DMS53 (cell line): ENCODE results near the gene ADRA2C.
A peak's percentile ranks its signal among the peaks of the same experiment; 100 is the strongest.

ENCODE experiments used
- DNase-seq: peaks from one replicate; lab custom pipeline; 2025; lab: John Stamatoyannopoulos, UW

ADRA2C gene

GRCh38 chr4:3766036-3766784 is at the start of gene ADRA2C:
ADRA2C (plus strand) TSS chr4:3766385; CDS start chr4:3766607, 222 bp downstream.
- no peak for DNase-seq

- no peak for DNase-seq
Measured at GRCh38 chr4:3716631-3717235, 49.5 kb upstream of the ADRA2C start.

- DNase-seq = no peak
Measured at GRCh38 chr4:3717241-3717640, 48.9 kb upstream of the ADRA2C start.

- DNase-seq = no peak
Measured at GRCh38 chr4:3718462-3718861, 47.7 kb upstream of the ADRA2C start.

- DNase-seq = no peak
Measured at GRCh38 chr4:3719191-3719590, 47.0 kb upstream of the ADRA2C start.

GRCh38 chr4:3719836-3720235 is 46.3 kb upstream of the ADRA2C start:
- no peak for DNase-seq

GRCh38 chr4:3720466-3720865 is 45.7 kb upstream of the ADRA2C start:
- DNase-seq = no peak

GRCh38 chr4:3721186-3721585 is 45.0 kb upstream of the ADRA2C start:
- DNase-seq = no peak

- DNase-seq = no peak
Measured at GRCh38 chr4:3721627-3722026, 44.6 kb upstream of the ADRA2C start.

- DNase-seq = no peak
Measured at GRCh38 chr4:3722446-3723231, 43.5 kb upstream of the ADRA2C start.

GRCh38 chr4:3723232-3723642 is 42.9 kb upstream of the ADRA2C start:
- DNase-seq = no peak

GRCh38 chr4:3724319-3725231 is 41.6 kb upstream of the ADRA2C start:
- DNase-seq = no peak

GRCh38 chr4:3725936-3726870 is 40.0 kb upstream of the ADRA2C start:
- DNase-seq = peak; percentile 24

GRCh38 chr4:3727847-3728469 is 38.2 kb upstream of the ADRA2C start:
- DNase-seq = no peak

- DNase-seq = no peak
Measured at GRCh38 chr4:3729188-3729881, 36.9 kb upstream of the ADRA2C start.

GRCh38 chr4:3729882-3730226 is 36.3 kb upstream of the ADRA2C start:
- no peak for DNase-seq

- no peak for DNase-seq
Measured at GRCh38 chr4:3730422-3731190, 35.6 kb upstream of the ADRA2C start.

- no peak for DNase-seq
Measured at GRCh38 chr4:3732076-3733028, 33.8 kb upstream of the ADRA2C start.
